Tibial nerve (tissue), 4 donors: ENCODE data around the gene BAZ2B. TPM values are rescaled to one million over a fixed set of nuclear protein-coding genes. Genes with fewer than 3 reads are reported as not detected.

Source experiments
- DNase-seq, 2 donors: peaks; one replicate each; pipeline ENCODE4 v3.0.0-alpha.2; 2019; ENCODE audit warnings: low spot score in 2 of 2
- H3K27ac ChIP-seq, 4 donors: fragments of 200-600 bp; sonication (generic) in 3 of 4; one replicate each; pipeline ENCODE4 v1.5.1; 2017 to 2019; ENCODE audit warnings: mild to moderate bottlenecking in 1 of 4
- H3K27me3 ChIP-seq, 2 donors: fragments of 200-600 bp; sonication (generic) in 1 of 2; one replicate each; pipeline versions ENCODE4 v1.5.1 to v1.6.0; 2017 to 2019
- H3K36me3 ChIP-seq, 3 donors: fragments of 200-600 bp; sonication (generic); one replicate each; pipeline ENCODE4 v1.5.1; 2018 to 2019
- H3K4me1 ChIP-seq, 4 donors: fragments of 200-600 bp; sonication (generic) in 3 of 4; one replicate each; pipeline ENCODE4 v1.5.1; 2017 to 2019
- H3K4me3 ChIP-seq, 4 donors: fragments of 200-600 bp; sonication (generic) in 3 of 4; one replicate each; pipeline ENCODE4 v1.5.1; 2017 to 2019; ENCODE audit warnings: mild to moderate bottlenecking in 1 of 4, moderate library complexity in 1 of 4
- H3K9me3 ChIP-seq, 4 donors: fragments of 200-600 bp; sonication (generic) in 3 of 4; one replicate each; pipeline ENCODE4 v1.5.1; 2017 to 2019
- CTCF ChIP-seq, 5 experiments: fragments of 200-600 bp in 3 of 5; fragments of 450-650 bp in 2 of 5; sonication (generic) in 3 of 5; IDR thresholded peaks; one replicate each; pipeline ENCODE4 v1.5.1; 2016 to 2019; ENCODE audit warnings: antibody characterized with exemption in 5 of 5, mild to moderate bottlenecking in 3 of 5, moderate library complexity in 2 of 5
- EP300 ChIP-seq, 2 donors: sonication (generic); formaldehyde crosslinking; IDR thresholded peaks; one replicate each; pipeline ENCODE4 v1.6.1; 2017; ENCODE audit warnings: antibody characterized with exemption in 2 of 2, mild to moderate bottlenecking in 1 of 2
- POLR2A ChIP-seq, 2 donors: fragments of 450-650 bp; IDR thresholded peaks; one replicate each; pipeline ENCODE4 v1.6.1; 2017; ENCODE audit warnings: antibody characterized with exemption in 2 of 2, mild to moderate bottlenecking in 2 of 2, moderate library complexity in 2 of 2
- WGBS, 2 donors: methylation state at CpG; one replicate each; pipeline ENCODE4 v1.1.5; 2018; 5-methylcytosine and 5-hydroxymethylcytosine counted together
- total RNA-seq, 4 donors: library from RNA; depleted of rRNA; stranded (reverse); fragments of >200 nt; gene quantifications; one replicate each; pipeline ENCODE4 v1.1.0, GENCODE V29; 2016

Gene BAZ2B
- total RNA-seq, 4 donors from 2014 or later, result 98.4 to 135 (median 114) TPM

GRCh38 chr2:159432610-159433009, 183.7 kb downstream of the BAZ2B start:
- DNase-seq, result no peak
- Histone ChIP-seq H3K27me3 (no peaks in the 10 kb centered on the region), H3K4me1 (no peaks in the 10 kb centered on the region), H3K27ac (no peak overlapping the region), H3K36me3 (peaks cover 0 to 64% (median 0%) of the 10 kb centered on the region in 3 donors), H3K9me3 (no peaks in the 10 kb centered on the region), H3K4me3 (no peak overlapping the region)
- 92 to 98% methylated on average over 1 of the region's 1 CpG for WGBS, 2 donors
- TF ChIP-seq POLR2A (IDR thresholded peaks at IDR 0.05), result no peak
- no peak for TF ChIP-seq EP300 (IDR thresholded peaks at IDR 0.05)
- no peak for TF ChIP-seq CTCF (IDR thresholded peaks at IDR 0.05)

DNA sequence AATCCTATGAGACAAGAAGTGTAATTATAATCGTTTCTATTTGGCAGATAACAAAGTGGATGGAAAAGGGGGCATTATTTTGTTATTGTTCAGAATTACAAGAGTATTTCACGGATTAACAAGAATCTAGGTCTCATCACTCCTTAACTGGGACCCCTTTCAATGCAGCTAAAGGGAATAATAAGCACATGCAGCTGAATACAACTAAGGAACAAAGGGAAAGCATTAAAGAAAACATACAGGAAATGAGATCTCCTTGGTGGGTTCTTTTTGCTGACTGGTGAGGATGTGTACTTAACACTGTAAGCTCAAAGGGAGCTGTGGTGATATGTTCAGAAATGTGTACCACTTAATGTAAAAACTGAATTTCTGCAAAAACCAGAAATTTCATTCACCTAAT, 189.3 kb downstream of the BAZ2B start:
- H3K27ac ChIP-seq, result no peak overlapping the region
- no peak for TF ChIP-seq EP300 (IDR thresholded peaks at IDR 0.05)
- no peak for TF ChIP-seq CTCF (IDR thresholded peaks at IDR 0.05)
- TF ChIP-seq POLR2A (IDR thresholded peaks at IDR 0.05), result no peak
- no peak for DNase-seq
- WGBS, 2 donors, result 41 to 54% methylated on average over 2 of the region's 2 CpGs
- peaks cover 0 to 65% (median 0%) of the 10 kb centered on the region in 3 donors for H3K36me3 ChIP-seq
- no peaks in the 10 kb centered on the region for H3K27me3 ChIP-seq
- no peak overlapping the region for H3K4me3 ChIP-seq
- H3K9me3 ChIP-seq, result peaks cover 0 to 5% (median 0%) of the 10 kb centered on the region in 4 donors
- no peaks in the 10 kb centered on the region for H3K4me1 ChIP-seq

DNA sequence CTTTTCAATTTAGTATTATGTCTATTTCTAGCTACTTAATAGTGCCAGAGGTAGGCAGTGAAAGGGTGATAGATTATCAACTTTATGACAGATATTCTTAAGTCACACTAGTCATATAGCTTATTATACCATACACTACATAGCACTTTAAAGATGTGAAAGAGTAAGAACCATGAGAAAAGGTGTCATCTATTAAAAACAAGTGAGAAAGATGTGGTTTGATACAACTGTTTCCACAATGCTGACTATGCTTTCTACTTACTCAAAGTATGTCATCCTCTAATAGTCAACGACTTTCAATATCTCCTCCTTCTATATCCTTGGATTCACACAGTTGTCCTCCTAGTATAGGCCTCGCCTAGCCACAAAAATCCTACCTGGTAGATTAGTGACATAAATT, 196.9 kb downstream of the BAZ2B start:
- Histone ChIP-seq H3K27me3 (no peaks in the 10 kb centered on the region), H3K27ac (no peak overlapping the region), H3K4me3 (no peak overlapping the region), H3K9me3 (peaks cover 0 to 5% (median 0%) of the 10 kb centered on the region in 4 donors), H3K36me3 (peaks cover 0 to 35% (median 0%) of the 10 kb centered on the region in 3 donors), H3K4me1 (no peaks in the 10 kb centered on the region)
- no peak for DNase-seq
- TF ChIP-seq CTCF (IDR thresholded peaks at IDR 0.05) (no peak), POLR2A (IDR thresholded peaks at IDR 0.05) (no peak), EP300 (IDR thresholded peaks at IDR 0.05) (no peak)
- WGBS, 2 donors, result 92 to 94% methylated on average over 2 of the region's 2 CpGs

DNA sequence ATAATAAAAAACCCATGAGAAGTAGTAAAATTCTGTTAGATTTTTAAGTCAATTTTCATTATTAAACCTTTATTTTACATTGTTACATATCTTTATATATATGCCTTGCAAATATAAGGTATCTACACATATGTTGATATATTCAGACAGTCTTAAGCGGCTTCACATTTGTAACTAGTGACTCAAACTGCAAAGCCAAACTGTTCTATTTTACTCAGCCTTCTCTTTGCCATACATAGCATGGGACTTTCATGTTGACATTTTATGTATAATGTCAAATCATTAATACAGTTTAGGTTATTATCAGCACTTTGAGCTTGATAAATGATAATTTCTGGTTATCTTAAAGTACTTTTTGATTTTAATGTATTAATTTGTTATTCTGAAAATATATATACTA, 204.9 kb downstream of the BAZ2B start:
- Histone ChIP-seq H3K27ac (no peak overlapping the region), H3K4me3 (no peak overlapping the region), H3K36me3 (peaks cover 0 to 53% (median 0%) of the 10 kb centered on the region in 3 donors), H3K4me1 (no peaks in the 10 kb centered on the region), H3K9me3 (no peaks in the 10 kb centered on the region), H3K27me3 (no peaks in the 10 kb centered on the region)
- no peak for DNase-seq
- 90 to 96% methylated on average over 1 of the region's 1 CpG for WGBS, 2 donors
- no peak for TF ChIP-seq POLR2A (IDR thresholded peaks at IDR 0.05)
- TF ChIP-seq EP300 (IDR thresholded peaks at IDR 0.05), result no peak
- no peak for TF ChIP-seq CTCF (IDR thresholded peaks at IDR 0.05)

GRCh38 chr2:159410276-159410675, 206.1 kb downstream of the BAZ2B start:
- DNase-seq, result no peak
- H3K36me3 ChIP-seq, result peaks cover 0 to 64% (median 0%) of the 10 kb centered on the region in 3 donors
- H3K4me3 ChIP-seq, result no peak overlapping the region
- no peaks in the 10 kb centered on the region for H3K9me3 ChIP-seq
- no peak overlapping the region for H3K27ac ChIP-seq
- H3K4me1 ChIP-seq, result no peaks in the 10 kb centered on the region
- TF ChIP-seq POLR2A (IDR thresholded peaks at IDR 0.05) (no peak), EP300 (IDR thresholded peaks at IDR 0.05) (no peak), CTCF (IDR thresholded peaks at IDR 0.05) (no peak)
- H3K27me3 ChIP-seq, result no peaks in the 10 kb centered on the region
- WGBS, 2 donors, result 90 to 91% methylated on average over 5 of the region's 5 CpGs
